K562 (cell line): Measurements from ENCODE around the gene AGFG2. TPM values are rescaled to one million over a fixed set of nuclear protein-coding genes. Genes with fewer than 3 reads are reported as not detected.

Experiments used
- ATAC-seq: fragments of 200-7000 bp; cut with Tn5 transposase; 3 replicates; pipeline ENCODE4 v1.9.1; 2020; ENCODE audit warnings: moderate library complexity
- BruUV-seq: library from RNA; stranded (reverse); fragments of 400-500 nt; replicated peaks from 2 replicates; lab custom pipeline; 2021; lab: Mats Ljungman, UMichigan
- CTCF ChIA-PET: fragments of 300-600 bp; formaldehyde crosslinking; extraction: SDS; loops from one replicate; lab custom pipeline; 2021; ENCODE audit warnings: low intra/inter-chr PET ratio; lab: Yijun Ruan, JAX
- POLR2A ChIA-PET: fragments of 300-600, 350-650 bp; sonication (Branson Sonifier 250); formaldehyde crosslinking; extraction: SDS; loops from one replicate; lab custom pipeline; 2021; ENCODE audit warnings: antibody characterized with exemption, inconsistent platforms; lab: Yijun Ruan, JAX
- DNase-seq, 4 experiments: peaks; one replicate each; pipeline versions ENCODE4 v3.0.0 to v3.0.0-alpha.2; 2011 to 2018; ENCODE audit warnings: low spot score in 3 of 4, mixed read lengths in 3 of 4; ENCODE audit errors: extremely low read depth in 1 of 4
- FAIRE-seq: peaks from 2 replicates; lab custom pipeline; 2011; peaks lifted over from hg19 to GRCh38; lab: Jason Lieb, UNC
- H2AFZ ChIP-seq: 2 replicates; pipeline ENCODE4 v1.6.0; 2011; ENCODE audit warnings: low read depth, low read length, control low read depth, inconsistent platforms
- H3K27ac ChIP-seq: fragments of 200-600 bp; 3 replicates; pipeline ENCODE4 v1.8.0; 2011; ENCODE audit warnings: low read depth, mild to moderate bottlenecking, control low read depth, inconsistent platforms, low read length, moderate library complexity, mixed read lengths; ENCODE audit errors: extremely low read depth
- H3K27me3 ChIP-seq, 2 experiments: fragments of 300-600 bp in 1 of 2; 2 replicates in 1 of 2; 3 replicates in 1 of 2; pipeline versions ENCODE4 v1.6.0 to v1.8.0; 2011; ENCODE audit warnings: inconsistent platforms in 2 of 2, low read length in 2 of 2, mild to moderate bottlenecking in 1 of 2, mixed read lengths in 1 of 2, moderate library complexity in 1 of 2; ENCODE audit not compliant: control insufficient read depth in 2 of 2, insufficient read depth in 2 of 2
- H3K36me3 ChIP-seq: fragments of 300-600 bp; 3 replicates; pipeline ENCODE4 v1.8.0; 2011; ENCODE audit warnings: mild to moderate bottlenecking, low read length, inconsistent platforms; ENCODE audit not compliant: control insufficient read depth, insufficient read depth
- H3K4me1 ChIP-seq, 2 experiments: fragments of 200-600 bp in 1 of 2; replicated peaks in 1 of 2; 2 replicates in 1 of 2; 3 replicates in 1 of 2; pipeline versions ENCODE4 v1.5.1 to v1.8.0; 2011; ENCODE audit warnings: inconsistent platforms in 2 of 2, low read length in 2 of 2, mild to moderate bottlenecking in 1 of 2, mixed read lengths in 1 of 2, moderate library complexity in 1 of 2; ENCODE audit not compliant: control insufficient read depth in 2 of 2, insufficient read depth in 2 of 2
- H3K4me2 ChIP-seq: 2 replicates; pipeline ENCODE4 v1.6.1; 2011; ENCODE audit warnings: low read length, control low read depth, inconsistent platforms, mixed read lengths; ENCODE audit not compliant: insufficient read depth
- H3K4me3 ChIP-seq: fragments of 200-600 bp; sonication (generic), shearing (Covaris generic); 2 replicates; pipeline ENCODE4 v1.5.1; 2016; ENCODE audit warnings: control low read depth, inconsistent platforms
- H3K79me2 ChIP-seq: fragments of 200-600 bp; 3 replicates; pipeline ENCODE4 v1.8.0; 2011; ENCODE audit warnings: low read length, inconsistent platforms; ENCODE audit not compliant: control insufficient read depth, insufficient read depth
- H3K9ac ChIP-seq, 2 experiments: 2 replicates each; pipeline versions ENCODE4 v1.6.0 to v1.6.1; 2011; ENCODE audit warnings: low read depth in 2 of 2, low read length in 2 of 2, control low read depth in 1 of 2, inconsistent platforms in 1 of 2, mild to moderate bottlenecking in 1 of 2, mixed read lengths in 1 of 2; ENCODE audit not compliant: insufficient read depth in 1 of 2
- H3K9me1 ChIP-seq: one replicate; pipeline ENCODE4 v1.6.0; 2011; ENCODE audit warnings: inconsistent platforms, mild to moderate bottlenecking, low read length, moderate library complexity; ENCODE audit not compliant: control insufficient read depth, insufficient read depth
- H3K9me3 ChIP-seq: replicated peaks from 2 replicates; pipeline ENCODE4 v1.5.1; 2011; ENCODE audit warnings: low read depth, low read length, inconsistent platforms; ENCODE audit not compliant: control insufficient read depth, insufficient read depth
- H4K20me1 ChIP-seq: replicated peaks from 2 replicates; pipeline ENCODE4 v1.6.1; 2011; ENCODE audit warnings: low read length, inconsistent platforms, mixed read lengths; ENCODE audit not compliant: control insufficient read depth, insufficient read depth
- AFF4 ChIP-seq: sonication (generic); formaldehyde crosslinking; IDR thresholded peaks from 2 replicates; pipeline ENCODE4 v1.8.0; 2023; ENCODE audit warnings: mild to moderate bottlenecking, missing genetic modification reagents
- FOXJ3 ChIP-seq: sonication (generic); formaldehyde crosslinking; IDR thresholded peaks from 2 replicates; pipeline ENCODE4 v1.4.0; 2020; ENCODE audit warnings: mild to moderate bottlenecking, missing genetic modification reagents
- GTF2E2 ChIP-seq: fragments of 200-800 bp; sonication (Bioruptor generic); IDR thresholded peaks from 2 replicates; pipeline ENCODE4 v1.6.1; 2016; ENCODE audit warnings: missing genetic modification characterization, missing compliant biosample characterization
- NR2C2 ChIP-seq, 2 experiments: fragments of 200-800 bp in 1 of 2; sonication (Bioruptor generic) in 1 of 2; sonication (generic) in 1 of 2; formaldehyde crosslinking in 1 of 2; IDR thresholded peaks; 2 replicates each; pipeline versions ENCODE4 v1.6.1 to v1.8.0; 2016 to 2022; ENCODE audit warnings: mild to moderate bottlenecking in 1 of 2, missing compliant biosample characterization in 1 of 2, missing genetic modification characterization in 1 of 2, missing genetic modification reagents in 1 of 2
- WGBS: fragments of 100-300 bp; shearing (Covaris generic); methylation state at CpG from one replicate; pipeline ENCODE4 v1.1.6; 2016; ENCODE audit warnings: low coverage, mixed read lengths; ENCODE audit not compliant: insufficient coverage; ENCODE audit errors: missing lambda C conversion rate; 5-methylcytosine and 5-hydroxymethylcytosine counted together
- in situ Hi-C: fragments of 300-500 bp; cut with MboI; formaldehyde crosslinking; loops from 4 replicates; pipeline ENCODE4 v1.15.0; 2018; ENCODE audit warnings: inconsistent platforms, mixed read lengths
- intact Hi-C: fragments of 100-400 bp; cut with micrococcal nuclease; formaldehyde crosslinking; loops from 2 replicates; pipeline ENCODE4 v1.14.2; 2022
- polyA plus RNA-seq, 8 experiments: library from polyadenylated mRNA; depleted of rRNA in 4 of 8; stranded (reverse) in 5 of 8; unstranded in 3 of 8; fragments of >200 nt; fragmentation: Nextera tagmentation in 2 of 8; fragmentation: Illumina TruSeq in 1 of 8; extraction: Ambion mirVana in 2 of 8; extraction: Trizol in 1 of 8; gene quantifications; 2 replicates each; pipeline versions ENCODE4 v1.2.1 to v1.2.3, GENCODE V29; 2011 to 2014; ENCODE audit warnings: inconsistent platforms in 1 of 8, missing spikeins in 1 of 8
- total RNA-seq, 7 experiments: library from RNA; depleted of rRNA in 6 of 7; stranded (reverse); fragments of >200 nt in 6 of 7; fragmentation: Illumina TruSeq in 2 of 7; extraction: Trizol in 2 of 7; gene quantifications; 2 replicates each; pipeline versions ENCODE4 v1.2.1 to v1.2.3, GENCODE V29; 2011 to 2021; ENCODE audit warnings: low replicate concordance in 1 of 7

Gene AGFG2
- total and polyA plus RNA-seq, 9 of the 15 experiments (the other 6 are each of a cell fraction or from before 2014, with no cell fraction given) = 0.31 to 23.1 (median 6.5) TPM

DNA sequence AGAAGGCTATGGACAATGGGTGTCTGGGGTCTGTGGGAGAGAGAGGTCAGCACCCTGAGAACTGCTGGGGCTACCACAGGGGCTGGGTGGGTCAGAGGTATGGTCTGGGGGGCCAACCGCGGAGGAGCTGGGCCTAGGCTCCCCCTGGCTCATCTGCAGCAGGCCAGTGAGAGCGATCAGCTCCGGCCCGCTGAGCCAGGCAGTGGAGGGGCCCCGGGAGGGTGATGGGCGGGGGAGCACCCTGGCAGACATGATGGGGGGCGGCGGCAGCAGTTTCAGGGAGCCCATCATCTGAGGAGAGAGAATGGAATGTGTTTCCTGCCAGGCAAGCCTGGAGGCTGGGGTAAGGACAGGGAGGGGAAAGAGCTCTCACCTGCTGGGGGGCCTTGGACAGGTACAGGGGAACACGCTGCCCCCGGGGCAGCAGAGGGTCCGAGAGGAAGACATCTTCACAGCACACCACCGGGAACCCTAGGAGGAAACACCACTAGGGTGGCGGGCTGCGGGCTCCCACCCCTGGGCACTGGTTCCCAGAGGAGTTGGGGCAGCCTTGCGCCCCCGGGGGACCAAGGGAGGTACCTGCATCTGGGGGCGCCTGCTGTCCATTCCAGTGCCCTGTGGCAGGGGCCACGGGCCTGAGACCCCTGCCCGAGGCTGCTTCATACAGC, 33.4 kb downstream of the AGFG2 start:
- 90% methylated on average over 11 of the region's 20 CpGs for WGBS
- in situ Hi-C loops = loop anchor here (25.0 kb wide), 1 partner anchor 110 kb away; the partner anchor contains the start of gene SPACDR
- H3K36me3 ChIP-seq = peaks cover 38% of the 10 kb centered on the region; the same call in 1 of the 3 replicates
- no peak overlapping the region for H2AFZ ChIP-seq
- FAIRE-seq (no peak), DNase-seq (no peak), ATAC-seq (no peak)
- no peak overlapping the region for H3K4me3 ChIP-seq
- BruUV-seq = no TSS peak
- POLR2A ChIA-PET = interaction anchor here (0.5 to 2.8 kb wide), 3 partner anchors 9 to 499 kb away, joined by 3 to 14 read pairs (median 9); partner anchors contain the start of genes FBXO24 and LRCH4
- peaks cover 8% of the 10 kb centered on the region for H3K9me1 ChIP-seq
- H4K20me1 ChIP-seq = no peaks in the 10 kb centered on the region
- peak overlapping the region in 1 of 2 experiments; percentile 65; a peak in 2 of 4 replicates for H3K9ac ChIP-seq
- intact Hi-C loops = no loop called here
- no peak overlapping the region for H3K27ac ChIP-seq
- H3K4me1 ChIP-seq = peaks cover 6 to 89% of the 10 kb centered on the region in 2 experiments; a peak in 4 of 5 replicates
- CTCF ChIA-PET = interaction anchor here (0.5 kb wide), 1 partner anchor 99 kb away, joined by 6 read pairs; no protein-coding TSS in a partner anchor
- H3K79me2 ChIP-seq = no peaks in the 10 kb centered on the region
- no peak overlapping the region for H3K4me2 ChIP-seq
- TF ChIP-seq FOXJ3 (no peak), GTF2E2 (tag) (no peak), NR2C2 (CRISPR knock-in tag; IDR thresholded peaks at IDR 0.05) (no peak), NR2C2 (tag; IDR thresholded peaks at IDR 0.05) (no peak), AFF4 (CRISPR knock-in tag) (no peak)
- no peaks in the 10 kb centered on the region for H3K9me3 ChIP-seq
- no peaks in the 10 kb centered on the region for H3K27me3 ChIP-seq
